H1 (cell line): ENCODE measurements around the gene STXBP5. TPM values are rescaled to one million over a fixed set of nuclear protein-coding genes. Genes with fewer than 3 reads are reported as not detected.

ENCODE experiments used
- CTCF ChIA-PET: fragments of 300-600 bp; sonication (Branson Sonifier 250); formaldehyde crosslinking; loops from one replicate; lab custom pipeline; 2021; ENCODE audit not compliant: partially characterized antibody; lab: Charles Lee
- POLR2A ChIA-PET: fragments of 300-600 bp; sonication (Branson Sonifier 250); formaldehyde crosslinking; loops from one replicate; lab custom pipeline; 2021; ENCODE audit warnings: inconsistent platforms; ENCODE audit not compliant: partially characterized antibody; lab: Charles Lee
- DNase-seq, 2 experiments: peaks; one replicate each; pipeline versions ENCODE4 v3.0.0 to v3.0.0-alpha.2; 2010 to 2022; ENCODE audit warnings: low spot score in 2 of 2, low read depth in 1 of 2, mixed read lengths in 1 of 2
- FAIRE-seq: peaks from 2 replicates; lab custom pipeline; 2011; peaks lifted over from hg19 to GRCh38; lab: Jason Lieb, UNC
- H2AFZ ChIP-seq: 2 replicates; pipeline ENCODE4 v1.8.1; 2012; ENCODE audit warnings: low read length, inconsistent platforms
- H2AK5ac ChIP-seq: 2 replicates; pipeline ENCODE4 v1.6.1; 2013; ENCODE audit warnings: low read depth, low read length
- H2BK120ac ChIP-seq: replicated peaks from 2 replicates; pipeline ENCODE3; 2013; ENCODE audit warnings: low read depth, low read length, inconsistent platforms
- H2BK12ac ChIP-seq: 2 replicates; pipeline ENCODE4 v1.6.1; 2013; ENCODE audit warnings: low read depth, low read length
- H2BK15ac ChIP-seq: 2 replicates; pipeline ENCODE4 v1.6.1; 2013; ENCODE audit warnings: low read length
- H2BK20ac ChIP-seq: 2 replicates; pipeline ENCODE4 v1.6.1; 2013; ENCODE audit warnings: low read length
- H2BK5ac ChIP-seq: 2 replicates; pipeline ENCODE4 v1.6.1; 2013; ENCODE audit warnings: low read depth, low read length
- H3K14ac ChIP-seq: 2 replicates; pipeline ENCODE4 v1.6.1; 2013; ENCODE audit warnings: inconsistent platforms; ENCODE audit not compliant: insufficient read length
- H3K18ac ChIP-seq: 2 replicates; pipeline ENCODE4 v1.6.1; 2013; ENCODE audit warnings: low read length; ENCODE audit errors: extremely low read depth
- H3K23ac ChIP-seq: 2 replicates; pipeline ENCODE4 v1.6.1; 2013; ENCODE audit warnings: inconsistent platforms; ENCODE audit not compliant: insufficient read length
- H3K23me2 ChIP-seq: 2 replicates; pipeline ENCODE4 v1.6.1; 2013; ENCODE audit warnings: low read depth, low read length
- H3K27ac ChIP-seq: 2 replicates; pipeline ENCODE4 v1.6.1; 2011; ENCODE audit warnings: low read depth, low read length, inconsistent platforms
- H3K27me3 ChIP-seq, 4 experiments: replicated peaks in 1 of 4; 1 replicate in 1 of 4; 2 replicates in 3 of 4; pipeline versions ENCODE4 v1.6.1 to v1.8.1; 2011 to 2013; ENCODE audit warnings: low read length in 3 of 4, mild to moderate bottlenecking in 3 of 4, inconsistent platforms in 2 of 4, mixed read lengths in 2 of 4, moderate library complexity in 1 of 4; ENCODE audit not compliant: control insufficient read depth in 3 of 4, insufficient read depth in 3 of 4; ENCODE audit errors: extremely low read depth in 1 of 4
- H3K36me3 ChIP-seq, 4 experiments: 2 replicates each; pipeline versions ENCODE4 v1.6.1 to v1.8.1; 2011 to 2013; ENCODE audit warnings: mild to moderate bottlenecking in 4 of 4, low read length in 3 of 4, moderate library complexity in 2 of 4, control low read depth in 1 of 4, inconsistent platforms in 1 of 4; ENCODE audit not compliant: insufficient read depth in 4 of 4, control insufficient read depth in 2 of 4
- H3K4ac ChIP-seq: replicated peaks from 2 replicates; pipeline ENCODE3; 2013; ENCODE audit warnings: low read length, low read depth, mixed read lengths, inconsistent platforms; ENCODE audit not compliant: insufficient read length
- H3K4me1 ChIP-seq, 4 experiments: replicated peaks in 1 of 4; 1 replicate in 1 of 4; 2 replicates in 3 of 4; pipeline versions ENCODE4 v1.6.1 to v1.8.1; 2011 to 2013; ENCODE audit warnings: low read length in 3 of 4, inconsistent platforms in 2 of 4, mixed read lengths in 1 of 4; ENCODE audit not compliant: insufficient read depth in 4 of 4, control insufficient read depth in 3 of 4
- H3K4me2 ChIP-seq, 2 experiments: 2 replicates each; pipeline versions ENCODE4 v1.6.1 to v1.8.1; 2011 to 2013; ENCODE audit warnings: low read depth in 2 of 2, low read length in 2 of 2, control low read depth in 1 of 2, inconsistent platforms in 1 of 2, mild to moderate bottlenecking in 1 of 2; ENCODE audit not compliant: insufficient read depth in 1 of 2
- H3K4me3 ChIP-seq, 4 experiments: fragments of 200-600, 300-600 bp in 1 of 4; sonication (generic), shearing (Covaris generic), sonication (Bioruptor Twin) in 1 of 4; 2 replicates each; pipeline versions ENCODE4 v1.5.1 to v1.8.1; 2011 to 2016; ENCODE audit warnings: low read length in 4 of 4, low read depth in 3 of 4, control low read depth in 2 of 4, inconsistent platforms in 2 of 4, mild to moderate bottlenecking in 2 of 4, mixed read lengths in 1 of 4, moderate library complexity in 1 of 4; ENCODE audit not compliant: insufficient read depth in 2 of 4; ENCODE audit errors: extremely low read depth in 1 of 4
- H3K56ac ChIP-seq: replicated peaks from 2 replicates; pipeline ENCODE3; 2013; ENCODE audit warnings: low read depth, mild to moderate bottlenecking, mixed read lengths, low read length, inconsistent platforms; ENCODE audit not compliant: insufficient read length
- H3K79me1 ChIP-seq: 2 replicates; pipeline ENCODE4 v1.6.1; 2013; ENCODE audit warnings: low read depth, low read length, control low read depth
- H3K79me2 ChIP-seq, 2 experiments: 2 replicates each; pipeline versions ENCODE4 v1.6.1 to v1.8.1; 2012 to 2013; ENCODE audit warnings: low read length in 2 of 2, mild to moderate bottlenecking in 2 of 2, inconsistent platforms in 1 of 2; ENCODE audit not compliant: insufficient read depth in 2 of 2, control insufficient read depth in 1 of 2
- H3K9ac ChIP-seq, 4 experiments: replicated peaks in 1 of 4; 1 replicate in 1 of 4; 2 replicates in 3 of 4; pipeline versions ENCODE4 v1.6.1 to v1.8.1; 2011 to 2013; ENCODE audit warnings: low read depth in 3 of 4, low read length in 3 of 4, control low read depth in 2 of 4, mild to moderate bottlenecking in 2 of 4, moderate library complexity in 2 of 4, inconsistent platforms in 1 of 4; ENCODE audit errors: extremely low read depth in 1 of 4
- H3K9me3 ChIP-seq, 2 experiments: 2 replicates each; pipeline versions ENCODE4 v1.6.1 to v1.8.1; 2012 to 2013; ENCODE audit warnings: mild to moderate bottlenecking in 2 of 2, moderate library complexity in 2 of 2, control low read depth in 1 of 2, inconsistent platforms in 1 of 2, low read depth in 1 of 2, low read length in 1 of 2, mixed read lengths in 1 of 2; ENCODE audit not compliant: insufficient read depth in 2 of 2
- H4K20me1 ChIP-seq, 2 experiments: replicated peaks in 1 of 2; 2 replicates each; pipeline versions ENCODE3 to v1.8.1; 2011 to 2013; ENCODE audit warnings: inconsistent platforms in 2 of 2, low read length in 2 of 2, mild to moderate bottlenecking in 1 of 2; ENCODE audit not compliant: insufficient read depth in 2 of 2, control insufficient read depth in 1 of 2
- H4K5ac ChIP-seq: 2 replicates; pipeline ENCODE4 v1.6.1; 2013; ENCODE audit warnings: low read length, low read depth, mixed read lengths, inconsistent platforms; ENCODE audit not compliant: insufficient read length
- H4K8ac ChIP-seq: 2 replicates; pipeline ENCODE4 v1.8.0; 2013; ENCODE audit warnings: mild to moderate bottlenecking, moderate library complexity, low read length, inconsistent platforms; ENCODE audit not compliant: insufficient read depth; ENCODE audit errors: extremely low read depth
- H4K91ac ChIP-seq: replicated peaks from 2 replicates; pipeline ENCODE3; 2013; ENCODE audit warnings: low read length, mixed read lengths, inconsistent platforms; ENCODE audit not compliant: insufficient read length
- CBX5 ChIP-seq: fragments of 300-800, 300-1000 bp; sonication (generic); IDR thresholded peaks from 2 replicates; pipeline ENCODE4 v1.7.1; 2016; ENCODE audit warnings: antibody characterized with exemption, low read length, low read depth
- CTCF ChIP-seq, 3 experiments: IDR thresholded peaks; 1 replicate in 2 of 3; 2 replicates in 1 of 3; pipeline versions ENCODE4 v1.5.1 to v1.6.1; 2011; ENCODE audit warnings: low read length in 3 of 3, mild to moderate bottlenecking in 3 of 3, inconsistent platforms in 2 of 3, low read depth in 1 of 3, moderate library complexity in 1 of 3; ENCODE audit not compliant: insufficient read depth in 1 of 3; ENCODE audit errors: control extremely low read depth in 1 of 3
- HDAC6 ChIP-seq: IDR thresholded peaks from one replicate; pipeline ENCODE4 v1.7.1; 2012; ENCODE audit warnings: low read depth, mild to moderate bottlenecking, inconsistent platforms, low read length, moderate library complexity
- NANOG ChIP-seq: IDR thresholded peaks from 2 replicates; pipeline ENCODE4 v1.6.1; 2011; ENCODE audit warnings: low read length, low read depth, mild to moderate bottlenecking, inconsistent platforms; ENCODE audit not compliant: insufficient read depth, poor library complexity, severe bottlenecking
- POU5F1 ChIP-seq: IDR thresholded peaks from 2 replicates; pipeline ENCODE4 v1.6.1; 2011; ENCODE audit warnings: low read depth, mild to moderate bottlenecking, low read length, moderate library complexity
- RNF2 ChIP-seq: fragments of 200-900, 300-1000 bp; sonication (generic); IDR thresholded peaks from 2 replicates; pipeline ENCODE4 v1.7.1; 2016; ENCODE audit warnings: borderline replicate concordance, low read depth, mild to moderate bottlenecking, antibody characterized with exemption, low read length; ENCODE audit not compliant: poor library complexity, severe bottlenecking; ENCODE audit errors: missing control alignments
- RXRA ChIP-seq: IDR thresholded peaks from 2 replicates; pipeline ENCODE4 v1.6.1; 2011; ENCODE audit warnings: low read depth, mild to moderate bottlenecking, low read length, moderate library complexity; ENCODE audit not compliant: insufficient read depth
- SRF ChIP-seq: IDR thresholded peaks from 2 replicates; pipeline ENCODE4 v1.6.1; 2011; ENCODE audit warnings: mild to moderate bottlenecking, low read depth, low read length, moderate library complexity
- YY1 ChIP-seq: IDR thresholded peaks from 2 replicates; pipeline ENCODE4 v1.6.1; 2011; ENCODE audit warnings: low read depth, mild to moderate bottlenecking, low read length
- WGBS, 2 experiments: shearing (Covaris generic) in 1 of 2; methylation state at CpG; one replicate each; pipeline versions ENCODE4 v1.1.6 to v1.1.7; 2013 to 2015; ENCODE audit warnings: low lambda C conversion rate in 2 of 2, mixed read lengths in 2 of 2, inconsistent platforms in 1 of 2, low coverage in 1 of 2, missing lambda C conversion rate in 1 of 2; ENCODE audit not compliant: insufficient replicate concordance in 2 of 2, insufficient coverage in 1 of 2, insufficient read length in 1 of 2; ENCODE audit errors: extremely low coverage in 1 of 2, missing lambda C conversion rate in 1 of 2; 5-methylcytosine and 5-hydroxymethylcytosine counted together
- polyA plus RNA-seq, 7 experiments: library from polyadenylated mRNA; depleted of rRNA in 3 of 7; stranded (reverse) in 5 of 7; unstranded in 2 of 7; fragments of >200 nt in 5 of 7; fragments of 200-250 nt in 2 of 7; gene quantifications; 1 replicate in 5 of 7; 2 replicates in 1 of 7; 4 replicates in 1 of 7; pipeline versions ENCODE4 v1.2.1 to v1.2.3, GENCODE V29; 2011 to 2013; ENCODE audit warnings: missing spikeins in 2 of 7, mixed read lengths in 2 of 7
- total RNA-seq: library from RNA; stranded (reverse); fragmentation: NEBNext Ultra II Directional; extraction: Animal tissue kit (Norgen Biotek cat#: 25700); gene quantifications from 2 replicates; pipeline ENCODE4 v1.2.1, GENCODE V29; 2021

STXBP5 gene
- total and polyA plus RNA-seq, 2 of the 8 experiments (the other 6 are each of a cell fraction or from before 2014, with no cell fraction given), result 2.7 to 10.8 TPM

- no peaks in the 10 kb centered on the region for H3K27me3 ChIP-seq
- H4K20me1 ChIP-seq, result no peaks in the 10 kb centered on the region
- no peak overlapping the region for H3K56ac ChIP-seq
- H4K5ac ChIP-seq, result no peak overlapping the region
- no peak overlapping the region for H3K9ac ChIP-seq
- H3K4me1 ChIP-seq, result no peaks in the 10 kb centered on the region
- DNase-seq (no peak), FAIRE-seq (no peak)
- ChIA-PET CTCF (interaction anchor here (0.7 to 1.3 kb wide), 3 partner anchors 10 to 57 kb away, joined by 3 read pairs; no protein-coding TSS in a partner anchor), POLR2A (no interaction called here)
- no peak overlapping the region for H4K91ac ChIP-seq
- no peak overlapping the region for H2BK5ac ChIP-seq
- no peaks in the 10 kb centered on the region for H3K79me1 ChIP-seq
- no peak overlapping the region for H2AK5ac ChIP-seq
- no peaks in the 10 kb centered on the region for H3K36me3 ChIP-seq
- H3K79me2 ChIP-seq, result no peaks in the 10 kb centered on the region
- H3K4me3 ChIP-seq, result no peak overlapping the region
- H3K4me2 ChIP-seq, result no peak overlapping the region
- H3K4ac ChIP-seq, result no peak overlapping the region
- H2BK120ac ChIP-seq, result no peak overlapping the region
- H3K14ac ChIP-seq, result no peak overlapping the region
- 87% methylated on average over 8 of the region's 8 CpGs; no CpG with 5 or more reads in 1 of the 2 experiments for WGBS, 2 experiments
- no peak overlapping the region for H3K23ac ChIP-seq
- H3K9me3 ChIP-seq, result no peaks in the 10 kb centered on the region
- H2BK15ac ChIP-seq, result no peak overlapping the region
- H4K8ac ChIP-seq, result no peak overlapping the region
- no peak overlapping the region for H3K18ac ChIP-seq
- H3K23me2 ChIP-seq, result no peaks in the 10 kb centered on the region
- no peak overlapping the region for H2AFZ ChIP-seq
- no peak overlapping the region for H2BK20ac ChIP-seq
- H3K27ac ChIP-seq, result no peak overlapping the region
- no peak overlapping the region for H2BK12ac ChIP-seq
- TF ChIP-seq YY1, result no peak
- no peak for TF ChIP-seq RXRA
- no peak for TF ChIP-seq CTCF (IDR thresholded peaks at IDR 0.05; ENCODE audit: control extremely low read depth in 1 of 3, insufficient read depth in 1 of 3, low read depth in 1 of 3, low read length in 3 of 3)
- TF ChIP-seq POU5F1, result no peak
- TF ChIP-seq SRF, result no peak
- TF ChIP-seq CBX5, result no peak
- no peak for TF ChIP-seq RNF2
- no peak for TF ChIP-seq NANOG
- no peak for TF ChIP-seq HDAC6
Measured at GRCh38 chr6:147392917-147393625, 188.9 kb downstream of the STXBP5 start.
